ENCODE results near the gene ZBTB37.
"Not testable (repeated sequence)": the region's sequence is repeated elsewhere in the genome, so short reads cannot be mapped to it uniquely, and the experiment has no call there.

ZBTB37 gene

GRCh38 chr1:173915596-173915995 is 47.4 kb downstream of the ZBTB37 start:
- DNase-seq, result no peak

GRCh38 chr1:173916667-173917066 is 48.5 kb downstream of the ZBTB37 start:
- DNase-seq, result no peak

GRCh38 chr1:173917149-173917548 is 49.0 kb downstream of the ZBTB37 start, which contains the start of gene SERPINC1:
Gene SERPINC1 (minus strand): TSS chr1:173917327. CDS start chr1:173917259, 68 bp downstream.
- DNase-seq, result no peak

GRCh38 chr1:173917635-173918493 is 49.7 kb downstream of the ZBTB37 start:
- no peak for DNase-seq

- no peak for DNase-seq
Observed at GRCh38 chr1:173920861-173921260, 52.7 kb downstream of the ZBTB37 start.

- no peak for DNase-seq
Observed at GRCh38 chr1:173925306-173926242, 57.4 kb downstream of the ZBTB37 start.

- DNase-seq, result not testable (repeated sequence)
Observed at GRCh38 chr1:173930541-173930940, 62.4 kb downstream of the ZBTB37 start.

- no peak for DNase-seq
Observed at GRCh38 chr1:173934440-173934839, 66.3 kb downstream of the ZBTB37 start.

GRCh38 chr1:173937062-173937461 is 68.9 kb downstream of the ZBTB37 start:
- no peak for DNase-seq

- DNase-seq, result no peak
Observed at GRCh38 chr1:173946380-173946921, 78.3 kb downstream of the ZBTB37 start.

GRCh38 chr1:173948594-173948993 is 80.4 kb downstream of the ZBTB37 start:
- no peak for DNase-seq
